K562 (cell line): ENCODE measurements around the gene TMEM63A. TPM values are rescaled to one million over a fixed set of nuclear protein-coding genes. Genes with fewer than 3 reads are reported as not detected.
"Not testable (repeated sequence)": the region's sequence is repeated elsewhere in the genome, so short reads cannot be mapped to it uniquely, and the experiment has no call there.

ENCODE experiments used
- ATAC-seq: fragments of 200-7000 bp; cut with Tn5 transposase; 3 replicates; pipeline ENCODE4 v1.9.1; 2020; ENCODE audit warnings: moderate library complexity
- BruUV-seq: library from RNA; stranded (reverse); fragments of 400-500 nt; replicated peaks from 2 replicates; lab custom pipeline; 2021; lab: Mats Ljungman, UMichigan
- CTCF ChIA-PET: fragments of 300-600 bp; formaldehyde crosslinking; extraction: SDS; loops from one replicate; lab custom pipeline; 2021; ENCODE audit warnings: low intra/inter-chr PET ratio; lab: Yijun Ruan, JAX
- POLR2A ChIA-PET: fragments of 300-600, 350-650 bp; sonication (Branson Sonifier 250); formaldehyde crosslinking; extraction: SDS; loops from one replicate; lab custom pipeline; 2021; ENCODE audit warnings: antibody characterized with exemption, inconsistent platforms; lab: Yijun Ruan, JAX
- DNase-seq, 4 experiments: peaks; one replicate each; pipeline versions ENCODE4 v3.0.0 to v3.0.0-alpha.2; 2011 to 2018; ENCODE audit warnings: low spot score in 3 of 4, mixed read lengths in 3 of 4; ENCODE audit errors: extremely low read depth in 1 of 4
- FAIRE-seq: peaks from 2 replicates; lab custom pipeline; 2011; peaks lifted over from hg19 to GRCh38; lab: Jason Lieb, UNC
- H2AFZ ChIP-seq: 2 replicates; pipeline ENCODE4 v1.6.0; 2011; ENCODE audit warnings: low read depth, low read length, control low read depth, inconsistent platforms
- H3K27ac ChIP-seq: fragments of 200-600 bp; 3 replicates; pipeline ENCODE4 v1.8.0; 2011; ENCODE audit warnings: low read depth, mild to moderate bottlenecking, control low read depth, inconsistent platforms, low read length, moderate library complexity, mixed read lengths; ENCODE audit errors: extremely low read depth
- H3K27me3 ChIP-seq, 2 experiments: fragments of 300-600 bp in 1 of 2; 2 replicates in 1 of 2; 3 replicates in 1 of 2; pipeline versions ENCODE4 v1.6.0 to v1.8.0; 2011; ENCODE audit warnings: inconsistent platforms in 2 of 2, low read length in 2 of 2, mild to moderate bottlenecking in 1 of 2, mixed read lengths in 1 of 2, moderate library complexity in 1 of 2; ENCODE audit not compliant: control insufficient read depth in 2 of 2, insufficient read depth in 2 of 2
- H3K36me3 ChIP-seq: fragments of 300-600 bp; 3 replicates; pipeline ENCODE4 v1.8.0; 2011; ENCODE audit warnings: mild to moderate bottlenecking, low read length, inconsistent platforms; ENCODE audit not compliant: control insufficient read depth, insufficient read depth
- H3K4me1 ChIP-seq, 2 experiments: fragments of 200-600 bp in 1 of 2; replicated peaks in 1 of 2; 2 replicates in 1 of 2; 3 replicates in 1 of 2; pipeline versions ENCODE4 v1.5.1 to v1.8.0; 2011; ENCODE audit warnings: inconsistent platforms in 2 of 2, low read length in 2 of 2, mild to moderate bottlenecking in 1 of 2, mixed read lengths in 1 of 2, moderate library complexity in 1 of 2; ENCODE audit not compliant: control insufficient read depth in 2 of 2, insufficient read depth in 2 of 2
- H3K4me2 ChIP-seq: 2 replicates; pipeline ENCODE4 v1.6.1; 2011; ENCODE audit warnings: low read length, control low read depth, inconsistent platforms, mixed read lengths; ENCODE audit not compliant: insufficient read depth
- H3K4me3 ChIP-seq: fragments of 200-600 bp; sonication (generic), shearing (Covaris generic); 2 replicates; pipeline ENCODE4 v1.5.1; 2016; ENCODE audit warnings: control low read depth, inconsistent platforms
- H3K79me2 ChIP-seq: fragments of 200-600 bp; 3 replicates; pipeline ENCODE4 v1.8.0; 2011; ENCODE audit warnings: low read length, inconsistent platforms; ENCODE audit not compliant: control insufficient read depth, insufficient read depth
- H3K9ac ChIP-seq, 2 experiments: 2 replicates each; pipeline versions ENCODE4 v1.6.0 to v1.6.1; 2011; ENCODE audit warnings: low read depth in 2 of 2, low read length in 2 of 2, control low read depth in 1 of 2, inconsistent platforms in 1 of 2, mild to moderate bottlenecking in 1 of 2, mixed read lengths in 1 of 2; ENCODE audit not compliant: insufficient read depth in 1 of 2
- H3K9me1 ChIP-seq: one replicate; pipeline ENCODE4 v1.6.0; 2011; ENCODE audit warnings: inconsistent platforms, mild to moderate bottlenecking, low read length, moderate library complexity; ENCODE audit not compliant: control insufficient read depth, insufficient read depth
- H3K9me3 ChIP-seq: replicated peaks from 2 replicates; pipeline ENCODE4 v1.5.1; 2011; ENCODE audit warnings: low read depth, low read length, inconsistent platforms; ENCODE audit not compliant: control insufficient read depth, insufficient read depth
- H4K20me1 ChIP-seq: replicated peaks from 2 replicates; pipeline ENCODE4 v1.6.1; 2011; ENCODE audit warnings: low read length, inconsistent platforms, mixed read lengths; ENCODE audit not compliant: control insufficient read depth, insufficient read depth
- CREB3 ChIP-seq: fragments of 450-650 bp; conservative IDR thresholded peaks from 2 replicates; pipeline ENCODE4 v1.6.1; 2016; ENCODE audit warnings: missing genetic modification characterization, low read depth, mild to moderate bottlenecking, missing compliant biosample characterization, moderate library complexity
- NFIC ChIP-seq: fragments of 450-650 bp; IDR thresholded peaks from 2 replicates; pipeline ENCODE4 v1.6.1; 2017; ENCODE audit warnings: mild to moderate bottlenecking, inconsistent platforms
- TFAM ChIP-seq: fragments of 250-450 bp; sonication (Bioruptor Pico); conservative IDR thresholded peaks from 2 replicates; pipeline ENCODE4 v1.5.0; 2021; ENCODE audit warnings: mild to moderate bottlenecking, moderate library complexity
- ZNF644 ChIP-seq: fragments of 200-800 bp; sonication (Bioruptor generic); IDR thresholded peaks from 2 replicates; pipeline ENCODE4 v1.6.1; 2016; ENCODE audit warnings: low read depth, missing genetic modification characterization, missing compliant biosample characterization
- WGBS: fragments of 100-300 bp; shearing (Covaris generic); methylation state at CpG from one replicate; pipeline ENCODE4 v1.1.6; 2016; ENCODE audit warnings: low coverage, mixed read lengths; ENCODE audit not compliant: insufficient coverage; ENCODE audit errors: missing lambda C conversion rate; 5-methylcytosine and 5-hydroxymethylcytosine counted together
- in situ Hi-C: fragments of 300-500 bp; cut with MboI; formaldehyde crosslinking; loops from 4 replicates; pipeline ENCODE4 v1.15.0; 2018; ENCODE audit warnings: inconsistent platforms, mixed read lengths
- intact Hi-C: fragments of 100-400 bp; cut with micrococcal nuclease; formaldehyde crosslinking; loops from 2 replicates; pipeline ENCODE4 v1.14.2; 2022
- polyA plus RNA-seq, 8 experiments: library from polyadenylated mRNA; depleted of rRNA in 4 of 8; stranded (reverse) in 5 of 8; unstranded in 3 of 8; fragments of >200 nt; fragmentation: Nextera tagmentation in 2 of 8; fragmentation: Illumina TruSeq in 1 of 8; extraction: Ambion mirVana in 2 of 8; extraction: Trizol in 1 of 8; gene quantifications; 2 replicates each; pipeline versions ENCODE4 v1.2.1 to v1.2.3, GENCODE V29; 2011 to 2014; ENCODE audit warnings: inconsistent platforms in 1 of 8, missing spikeins in 1 of 8
- total RNA-seq, 7 experiments: library from RNA; depleted of rRNA in 6 of 7; stranded (reverse); fragments of >200 nt in 6 of 7; fragmentation: Illumina TruSeq in 2 of 7; extraction: Trizol in 2 of 7; gene quantifications; 2 replicates each; pipeline versions ENCODE4 v1.2.1 to v1.2.3, GENCODE V29; 2011 to 2021; ENCODE audit warnings: low replicate concordance in 1 of 7

Gene TMEM63A
- total and polyA plus RNA-seq, 9 of the 15 experiments (the other 6 are each of a cell fraction or from before 2014, with no cell fraction given) = 2.0 to 54.6 (median 17.5) TPM

GRCh38 chr1:225815526-225816178 is 66.5 kb downstream of the TMEM63A start (continued):
- TF ChIP-seq ZNF644 (tag) = no peak

- H4K20me1 ChIP-seq, H3K79me2 ChIP-seq, H3K27me3 ChIP-seq, H3K9ac ChIP-seq, H3K9me3 ChIP-seq, DNase-seq, BruUV-seq, H3K36me3 ChIP-seq, H3K27ac ChIP-seq, CTCF ChIA-PET, ATAC-seq, H3K9me1 ChIP-seq, H3K4me3 ChIP-seq, POLR2A ChIA-PET, intact Hi-C loops, in situ Hi-C loops, FAIRE-seq, H3K4me2 ChIP-seq, H2AFZ ChIP-seq: not testable (repeated sequence)
- 40% methylated on average over 1 of the region's 7 CpGs for WGBS
- H3K4me1 ChIP-seq = peaks cover 33 to 38% of the 10 kb centered on the region in 2 experiments
These were observed 67.1 kb downstream of the TMEM63A start for GRCh38 chr1:225815090-225815489.

GRCh38 chr1:225814381-225814780 is 67.8 kb downstream of the TMEM63A start:
- no peak for ATAC-seq
- Histone ChIP-seq H3K4me3 (no peak overlapping the region), H2AFZ (no peak overlapping the region), H3K4me1 (peaks cover 33 to 45% of the 10 kb centered on the region in 2 experiments), H3K4me2 (no peak overlapping the region), H3K27ac (no peak overlapping the region), H3K9ac (peak overlapping the region in 1 of 2 experiments; percentile 56; a peak in 2 of 4 replicates), H3K27me3 (no peaks in the 10 kb centered on the region), H4K20me1 (no peaks in the 10 kb centered on the region; the same call in 1 of the 2 replicates), H3K9me1 (no peaks in the 10 kb centered on the region), H3K36me3 (no peaks in the 10 kb centered on the region), H3K9me3 (no peaks in the 10 kb centered on the region), H3K79me2 (no peaks in the 10 kb centered on the region)
- WGBS = 55% methylated on average over 7 of the region's 7 CpGs
- in situ Hi-C loops (no loop called here), intact Hi-C loops (loop anchor here (5.0 kb wide), 1 partner anchor 248 kb away; the partner anchor contains the start of gene H3-3A)
- FAIRE-seq = no peak
- ChIA-PET POLR2A (interaction anchor here (0.7 to 1.9 kb wide), 9 partner anchors 8 to 167 kb away, joined by 3 to 19 read pairs (median 5); partner anchors contain the start of gene SRP9), CTCF (no interaction called here)
- TF ChIP-seq TFAM = no peak
- 0 out of 2 replicates have a peak, but pooled peaks have one; percentile 30 for TF ChIP-seq NFIC
- no peak for TF ChIP-seq CREB3 (tag)
- no TSS peak for BruUV-seq
- no peak for DNase-seq
